HG03571 (cell line): ENCODE data around the gene ENOPH1.

Source experiments
- ATAC-seq: cut with Tn5 transposase; IDR thresholded peaks from one replicate; pipeline ENCODE4 v1.9.1; 2021; ENCODE audit not compliant: unreplicated experiment

Gene ENOPH1

DNA sequence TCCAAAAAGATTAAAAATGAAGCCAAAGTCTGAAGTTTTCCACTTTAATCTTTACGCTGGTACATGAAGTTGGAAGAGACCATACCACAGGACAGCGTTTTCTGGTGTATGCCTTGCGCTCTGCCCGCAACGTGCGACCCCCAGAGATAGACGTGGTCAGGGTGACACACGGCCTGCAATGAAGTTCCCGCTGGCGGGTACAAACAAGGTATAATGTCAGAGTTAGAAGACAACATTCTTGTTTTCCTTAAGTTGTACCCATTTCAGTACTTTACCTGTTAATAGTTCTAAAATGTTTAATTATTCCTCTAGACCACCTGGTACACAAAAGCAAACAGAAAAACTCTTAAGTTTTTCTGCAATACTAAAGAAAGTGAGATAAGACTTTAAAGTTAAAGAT, 4.9 kb upstream of the ENOPH1 start:
- no peak for ATAC-seq

DNA sequence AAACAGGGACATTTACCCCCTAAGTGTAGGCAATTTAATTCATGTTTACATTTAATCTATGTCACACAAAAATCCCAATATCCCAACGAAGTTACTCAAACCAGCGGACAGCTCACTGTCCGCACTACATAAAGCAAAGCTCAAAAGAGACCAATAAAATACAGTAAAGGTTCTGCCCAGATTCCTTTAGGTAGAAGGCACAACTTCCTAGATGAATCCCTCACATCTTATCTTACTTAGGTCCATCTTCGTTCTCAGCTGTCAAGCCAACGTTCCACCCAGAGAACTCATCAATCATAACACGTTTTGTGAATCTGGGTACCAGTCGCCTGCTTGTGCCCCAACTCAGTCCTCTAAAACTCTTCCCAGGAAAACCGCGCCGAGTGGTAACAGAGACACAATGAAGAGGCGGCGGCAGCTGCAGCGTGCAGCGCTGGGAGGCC, 1.8 kb upstream of the ENOPH1 start:
- ATAC-seq, result no peak

DNA sequence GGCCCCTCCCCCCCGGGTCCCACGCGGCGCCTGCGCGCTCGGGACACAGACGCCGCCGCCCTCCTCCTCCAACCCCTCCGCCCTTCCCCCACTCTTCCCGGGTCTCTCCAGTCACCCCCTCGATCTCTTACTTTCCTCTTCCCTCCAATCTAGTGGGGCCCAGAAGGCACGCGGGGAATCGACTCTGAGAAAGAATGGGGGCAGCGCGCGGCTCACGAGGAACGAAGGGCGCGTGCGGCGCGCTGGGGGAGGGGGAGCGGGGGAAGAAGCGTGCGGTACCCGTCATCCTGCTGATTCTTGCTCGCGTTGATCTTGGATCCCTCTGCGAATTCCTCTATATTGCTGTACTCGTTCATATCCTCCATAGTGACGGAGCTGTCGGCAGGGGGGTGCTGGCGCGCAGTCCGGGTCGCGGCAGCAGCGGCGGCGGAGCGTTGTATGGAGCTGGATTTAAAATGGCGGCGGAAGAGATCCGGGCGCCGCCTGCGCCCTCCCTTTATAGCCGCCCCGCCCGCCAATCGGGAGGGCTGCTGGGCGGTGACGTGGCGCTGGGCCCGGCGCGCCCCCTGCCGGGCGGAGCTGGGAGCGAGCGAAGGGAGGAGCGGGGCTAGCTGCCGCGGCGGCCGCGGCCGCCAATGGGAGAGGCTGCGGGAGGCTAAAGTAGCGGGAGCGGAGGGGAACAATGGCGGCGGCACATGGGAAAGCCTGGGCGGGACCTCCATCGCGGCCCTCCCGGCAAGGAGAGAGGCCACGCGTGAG, 1.2 kb upstream of the ENOPH1 start:
- ATAC-seq, result peak; percentile 49

DNA sequence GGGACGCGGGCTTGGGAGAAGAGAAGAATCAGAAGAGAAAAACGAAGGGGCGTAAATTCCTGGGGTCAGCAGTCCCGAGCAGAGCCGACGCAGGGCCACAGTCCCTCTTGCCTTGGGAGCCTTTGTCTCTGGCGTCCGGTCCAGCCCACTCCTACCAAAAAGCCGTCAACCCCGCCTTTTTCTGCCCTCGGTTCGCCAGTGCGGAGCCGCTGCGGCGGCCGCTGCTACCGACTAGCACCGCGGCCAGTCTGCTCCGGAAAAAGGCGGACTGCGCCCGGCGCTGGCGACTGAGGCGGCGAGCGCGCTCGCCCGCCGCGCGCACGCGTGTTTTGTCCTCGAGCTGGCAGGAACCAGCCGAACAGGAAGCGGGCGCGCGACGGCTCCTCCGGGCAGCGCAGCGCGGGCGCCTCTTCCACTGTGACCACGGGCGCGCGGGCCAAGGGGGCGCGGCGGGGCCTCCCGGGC, 630 bp upstream of the ENOPH1 start:
- no peak for ATAC-seq

DNA sequence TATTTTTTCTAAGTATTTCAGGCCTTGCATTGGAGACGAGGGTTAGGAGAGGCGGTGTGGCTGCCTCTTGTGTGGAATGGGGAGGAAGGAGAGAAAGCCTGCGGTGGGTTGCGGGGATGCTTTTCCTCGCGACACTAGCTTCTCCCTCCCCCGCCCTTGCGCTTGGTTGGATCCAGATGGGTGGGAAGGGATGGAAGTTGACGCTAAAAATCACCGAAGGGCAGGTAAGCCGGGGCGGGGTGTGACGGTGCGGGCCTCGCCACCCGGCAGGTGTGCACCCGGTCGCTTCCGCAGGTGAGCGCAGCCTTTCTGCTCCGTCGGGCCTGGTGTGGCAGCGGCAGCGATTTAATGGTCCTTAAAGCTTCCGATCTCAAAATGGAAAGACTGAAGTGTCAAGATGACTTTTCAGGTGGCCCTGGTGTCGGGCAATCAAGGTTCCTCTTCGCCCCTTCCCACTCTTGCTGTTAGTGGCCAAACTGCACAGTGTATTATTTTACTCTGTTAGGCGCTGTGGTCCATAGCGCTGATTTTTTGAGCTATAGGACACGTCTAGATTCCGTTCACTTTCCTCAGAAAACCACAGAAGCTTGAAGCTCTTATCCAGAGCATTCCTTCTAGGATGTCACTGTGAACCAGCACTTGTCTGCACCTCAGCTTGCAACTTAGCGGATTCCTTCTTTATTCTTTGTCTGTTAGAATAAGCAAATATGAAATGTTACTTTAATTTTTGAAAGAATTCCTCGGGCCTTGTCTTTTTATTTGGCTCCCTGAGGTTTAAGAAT, 765 bp downstream of the ENOPH1 start:
- no peak for ATAC-seq

DNA sequence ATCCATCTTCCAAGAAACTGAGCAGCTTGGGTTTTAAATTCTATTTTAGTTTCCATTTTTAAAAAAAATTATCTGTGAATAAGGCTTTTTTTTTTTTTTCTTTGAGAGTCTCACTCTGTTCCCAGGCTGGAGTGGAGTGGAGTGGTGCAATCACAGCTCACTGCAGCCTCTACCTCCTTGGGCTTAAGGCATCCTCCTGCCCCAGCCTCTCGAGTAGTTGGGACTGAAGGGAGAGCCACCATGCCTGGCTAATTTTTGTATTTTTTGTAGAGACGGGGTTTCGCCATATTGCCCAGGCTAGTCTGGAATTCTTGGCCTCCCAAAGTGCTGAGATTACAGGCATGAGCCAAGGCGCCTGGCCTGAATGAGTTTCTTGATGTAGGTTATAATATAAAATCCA, 1.4 kb downstream of the ENOPH1 start:
- no peak for ATAC-seq

DNA sequence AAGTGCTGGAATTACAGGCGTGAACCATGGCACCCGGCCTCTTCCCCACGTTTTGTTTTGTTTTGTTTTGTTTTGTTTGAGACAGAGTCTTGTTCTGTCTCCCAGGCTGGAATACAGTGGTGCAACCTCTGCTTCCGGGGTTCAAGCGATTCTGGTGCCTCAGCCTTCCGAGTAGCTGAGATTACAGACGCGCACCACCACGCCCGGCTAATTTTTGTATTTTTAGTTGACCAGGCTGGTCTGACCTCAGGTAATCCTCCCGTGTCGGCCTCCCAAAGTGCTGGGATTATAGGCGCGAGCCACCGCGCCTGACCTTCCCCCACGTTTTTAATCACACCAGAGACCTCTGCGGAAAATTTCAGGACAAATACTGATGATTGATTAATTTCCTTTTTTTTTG, 2.2 kb downstream of the ENOPH1 start:
- ATAC-seq, result no peak

DNA sequence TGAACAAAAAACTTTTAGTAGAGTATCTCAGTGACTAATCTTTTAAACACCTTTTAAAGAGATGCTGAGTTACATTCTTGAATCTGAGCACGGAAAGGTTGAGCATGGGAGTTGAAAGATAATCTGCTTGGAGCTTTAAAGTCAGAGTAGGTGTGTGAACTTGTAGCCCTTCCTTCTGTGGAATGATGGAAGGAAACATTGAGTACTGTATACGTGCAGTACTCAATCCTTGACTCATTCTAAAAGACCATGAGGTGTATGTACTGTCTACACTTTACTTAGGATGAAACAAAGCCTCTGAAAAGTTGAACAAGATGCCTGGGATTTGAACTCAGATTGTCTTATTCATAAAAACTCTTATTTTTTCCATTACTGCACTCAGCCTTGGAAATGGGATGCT, 3.4 kb downstream of the ENOPH1 start:
- no peak for ATAC-seq

DNA sequence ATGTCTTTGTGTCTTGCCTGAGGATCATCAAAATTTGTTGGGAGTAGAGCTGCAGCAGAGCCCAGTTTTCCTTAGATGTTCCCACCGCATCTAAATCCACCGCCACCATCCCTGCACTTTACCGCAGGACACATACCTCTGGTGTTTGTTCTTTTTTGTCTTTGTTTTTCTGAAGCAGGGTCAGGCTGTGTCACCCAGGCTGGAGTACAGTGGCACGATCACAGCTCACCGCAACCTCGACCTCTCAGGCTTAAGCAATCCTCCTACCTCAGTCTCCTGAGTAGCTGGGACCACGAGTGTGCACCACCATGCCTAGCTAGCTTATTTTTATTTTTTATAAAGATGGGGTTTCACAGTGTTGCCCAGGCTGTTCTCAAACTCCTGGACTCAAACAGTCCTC, 4.6 kb downstream of the ENOPH1 start:
- ATAC-seq, result no peak

DNA sequence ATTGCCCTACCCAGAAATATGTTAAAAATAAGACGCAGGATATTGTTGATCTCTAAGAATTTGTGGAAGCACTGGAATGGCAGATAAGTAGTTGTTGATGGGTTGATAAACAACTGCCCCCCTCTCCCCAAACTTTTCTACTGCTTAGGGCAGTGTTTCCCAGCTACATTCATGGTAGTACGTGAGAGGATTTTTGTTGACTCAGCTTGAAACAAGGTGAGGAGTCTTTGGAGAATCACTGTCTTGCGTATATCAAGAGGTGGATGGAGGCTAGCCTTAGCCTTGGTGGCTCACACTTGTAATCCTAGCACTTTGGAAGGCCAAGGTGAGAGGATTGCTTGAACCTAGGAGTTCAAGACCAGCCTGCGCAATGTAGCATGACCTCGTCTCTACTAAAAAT, 5.7 kb downstream of the ENOPH1 start:
- no peak for ATAC-seq

DNA sequence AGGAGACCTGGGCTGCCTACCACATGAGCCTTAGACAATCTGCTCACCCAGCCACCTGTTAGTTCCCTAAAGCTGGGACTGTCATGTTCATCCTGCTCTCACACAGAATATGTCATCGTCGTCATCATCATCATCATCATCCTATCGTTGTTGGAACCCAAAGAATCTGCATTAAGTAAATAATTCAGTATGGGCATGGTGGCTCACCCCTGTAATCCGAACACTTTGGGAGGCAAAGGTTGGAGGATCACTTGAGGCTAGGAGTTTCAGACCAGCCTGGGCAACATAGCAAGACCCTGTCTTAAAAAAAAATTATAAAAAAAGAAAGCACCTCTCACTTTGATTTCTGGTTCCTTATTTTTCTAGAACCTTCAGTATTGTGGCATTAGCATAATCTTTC, 6.4 kb downstream of the ENOPH1 start:
- no peak for ATAC-seq

DNA sequence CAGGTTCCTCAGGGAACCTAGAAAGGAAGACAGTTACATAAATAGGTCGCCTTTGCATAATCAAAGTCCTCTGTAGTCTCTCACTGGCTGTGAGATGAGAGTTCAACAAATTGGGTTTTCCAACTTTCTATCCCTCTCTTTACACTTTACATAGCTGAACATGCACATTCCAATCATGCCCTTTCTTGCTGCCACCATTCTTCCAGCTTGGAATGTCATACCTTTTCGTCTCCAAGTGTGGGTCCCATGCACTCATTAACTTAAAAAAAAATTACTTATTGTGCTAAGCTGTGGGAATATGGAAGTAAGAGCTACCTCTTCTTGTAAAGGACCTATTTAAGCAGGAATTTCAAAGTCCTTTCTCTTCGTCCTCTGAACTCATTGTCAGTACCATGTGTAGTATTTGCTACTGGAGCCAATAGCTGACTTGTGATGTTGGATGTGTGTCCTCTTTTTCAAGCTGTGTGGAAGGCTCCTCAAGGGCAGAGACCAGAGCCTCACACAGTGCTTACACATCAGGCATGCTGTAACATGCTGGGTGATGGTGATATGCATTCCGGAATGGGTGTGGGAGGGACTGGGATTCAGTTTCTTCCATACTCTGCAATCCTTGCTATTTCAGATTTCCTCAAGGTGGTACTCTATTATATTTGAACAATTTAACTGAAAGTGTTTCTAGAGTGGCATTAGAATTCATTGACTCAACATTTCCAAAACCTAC, 7.1 kb downstream of the ENOPH1 start:
- no peak for ATAC-seq

DNA sequence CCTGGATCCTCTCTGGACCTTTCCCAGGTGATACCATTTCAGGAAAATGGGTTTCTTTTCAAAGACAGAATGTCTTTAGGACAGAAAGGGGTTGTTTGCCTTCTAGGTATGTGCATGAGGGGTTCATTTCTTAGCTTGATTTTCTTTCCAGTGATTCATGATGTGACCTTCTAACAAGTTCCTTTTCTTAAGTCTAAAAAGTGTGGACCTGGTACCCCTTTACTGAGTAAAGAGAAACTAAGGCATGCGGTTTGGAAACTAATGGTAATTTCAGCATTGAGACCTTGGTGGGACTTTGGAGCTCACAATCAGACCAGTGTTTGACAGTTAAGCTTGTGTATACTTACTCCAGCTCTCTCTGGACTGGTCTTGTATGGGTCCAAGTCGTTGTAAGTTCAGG, 8.7 kb downstream of the ENOPH1 start:
- no peak for ATAC-seq

DNA sequence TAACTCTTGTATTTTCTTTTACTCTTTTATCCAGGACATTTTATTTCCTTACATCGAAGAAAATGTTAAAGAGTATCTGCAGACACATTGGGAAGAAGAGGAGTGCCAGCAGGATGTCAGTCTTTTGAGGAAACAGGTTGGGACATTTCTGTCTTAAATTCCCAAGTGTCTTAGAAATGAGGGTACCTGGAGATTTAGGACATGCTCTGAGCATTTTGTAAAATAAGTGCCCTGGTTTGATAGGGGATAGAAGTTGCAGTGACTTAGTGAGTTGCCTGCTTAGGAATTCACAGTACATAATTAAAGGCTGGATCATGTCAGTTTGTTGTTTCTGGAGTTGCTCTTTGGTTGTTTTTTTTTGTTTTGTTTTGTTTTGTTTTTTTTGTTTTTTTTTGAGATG, 17.5 kb downstream of the ENOPH1 start:
- no peak for ATAC-seq

DNA sequence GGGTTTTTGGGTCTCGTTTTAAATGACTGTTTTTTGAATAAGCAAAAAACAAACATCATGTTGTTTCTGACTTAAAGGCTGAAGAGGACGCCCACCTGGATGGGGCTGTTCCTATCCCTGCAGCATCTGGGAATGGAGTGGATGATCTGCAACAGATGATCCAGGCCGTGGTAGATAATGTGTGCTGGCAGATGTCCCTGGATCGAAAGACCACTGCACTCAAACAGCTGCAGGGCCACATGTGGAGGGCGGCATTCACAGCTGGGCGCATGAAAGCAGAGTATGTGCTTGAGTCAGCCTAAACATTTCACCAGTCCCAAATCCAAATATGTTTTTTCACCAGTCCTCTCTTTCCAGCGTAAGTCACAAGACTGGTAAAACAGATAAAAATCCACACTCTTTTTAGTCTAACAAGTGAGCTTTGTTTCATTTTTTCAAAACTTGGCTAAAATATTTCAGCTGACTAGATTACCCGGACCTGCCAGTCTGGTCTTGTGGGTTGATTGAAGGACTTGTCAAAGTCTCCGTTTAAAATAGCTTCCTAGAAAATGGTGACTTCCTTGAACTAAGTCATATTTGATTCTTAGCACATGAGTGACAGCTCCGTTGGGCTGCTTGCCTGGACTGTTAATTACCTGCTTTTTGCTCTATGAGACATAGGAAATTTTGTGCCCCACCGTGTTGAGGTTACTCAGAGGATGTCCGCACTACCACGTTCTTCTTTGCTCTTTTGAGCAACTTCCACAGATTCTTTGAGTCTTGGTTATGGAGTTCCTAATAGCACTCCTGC, 20.8 kb downstream of the ENOPH1 start:
- ATAC-seq, result no peak

DNA sequence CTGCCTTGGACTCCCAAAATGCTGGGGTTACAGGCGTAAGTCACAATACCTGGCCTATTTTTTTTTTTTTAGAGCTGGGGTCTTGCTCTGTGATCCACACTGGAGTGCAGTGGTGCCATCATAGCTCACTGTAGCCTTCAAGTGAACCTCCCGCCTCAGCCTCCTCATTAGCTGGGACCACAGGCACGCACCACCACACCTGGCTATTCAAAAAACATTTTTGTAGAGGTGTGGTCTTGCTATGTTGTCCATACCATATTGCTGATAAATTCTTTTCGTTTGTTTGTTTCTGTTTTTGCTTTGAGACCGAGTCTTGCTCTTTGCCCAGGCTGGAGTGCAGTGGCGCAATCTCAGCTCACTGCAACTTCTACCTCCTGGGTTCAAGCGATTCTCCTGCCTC, 21.6 kb downstream of the ENOPH1 start:
- ATAC-seq, result no peak

DNA sequence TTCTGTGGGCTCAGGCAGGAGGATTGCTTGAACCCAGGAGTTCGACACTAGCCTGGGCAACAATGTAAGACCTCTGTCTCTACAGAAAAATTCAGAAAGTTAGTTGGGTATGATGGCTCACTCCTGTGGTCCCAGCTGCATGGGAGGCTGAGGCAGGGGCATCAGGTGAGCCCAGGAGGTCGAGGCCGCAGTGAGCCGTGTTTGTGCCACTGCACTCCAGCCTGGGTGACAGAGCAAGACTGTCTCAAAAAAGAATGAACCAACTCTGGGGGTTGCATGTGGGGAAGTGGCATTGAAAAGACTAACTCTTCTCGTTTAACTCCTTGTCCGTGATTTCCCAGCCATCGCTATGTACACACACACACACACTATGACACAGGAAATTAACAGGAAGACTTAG, 26.9 kb downstream of the ENOPH1 start:
- ATAC-seq, result no peak

DNA sequence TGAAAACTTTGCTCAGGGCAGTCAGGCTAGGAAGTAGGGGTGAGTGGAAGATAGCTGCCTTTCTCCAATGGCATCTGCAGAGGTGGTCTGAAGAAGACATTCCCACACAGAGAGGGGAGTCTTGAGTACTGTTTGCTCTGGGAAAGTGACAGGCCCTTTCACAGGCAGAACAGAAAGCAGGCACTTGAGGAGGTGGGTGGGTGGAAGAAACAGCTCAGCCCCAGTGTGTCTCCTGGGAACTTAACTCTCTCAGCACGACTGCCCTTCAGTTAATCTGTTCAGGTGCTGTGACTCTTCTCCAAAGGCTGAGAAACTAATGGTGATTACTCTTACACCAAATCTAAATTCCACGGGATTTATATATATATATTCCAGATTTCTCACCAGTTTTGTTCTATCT, 28.3 kb downstream of the ENOPH1 start:
- no peak for ATAC-seq

DNA sequence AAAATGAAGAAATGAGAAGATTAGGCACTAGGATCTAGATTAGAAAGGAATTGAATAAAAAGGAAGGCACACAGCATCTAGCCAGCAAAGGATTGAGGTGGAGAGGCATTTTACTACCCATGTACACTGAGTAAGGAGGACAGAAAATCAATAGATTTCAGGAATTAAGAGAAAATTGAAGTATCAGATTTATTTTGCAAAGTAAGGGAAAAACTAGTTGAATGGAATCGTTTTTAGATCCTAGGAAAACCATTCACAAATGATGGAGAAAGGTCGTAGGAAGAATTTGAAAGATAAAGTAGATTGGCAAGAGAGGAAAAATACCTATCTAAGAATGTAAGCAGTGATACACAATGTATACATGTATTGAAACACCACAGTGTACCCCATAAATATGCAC, 31.3 kb downstream of the ENOPH1 start:
- no peak for ATAC-seq

DNA sequence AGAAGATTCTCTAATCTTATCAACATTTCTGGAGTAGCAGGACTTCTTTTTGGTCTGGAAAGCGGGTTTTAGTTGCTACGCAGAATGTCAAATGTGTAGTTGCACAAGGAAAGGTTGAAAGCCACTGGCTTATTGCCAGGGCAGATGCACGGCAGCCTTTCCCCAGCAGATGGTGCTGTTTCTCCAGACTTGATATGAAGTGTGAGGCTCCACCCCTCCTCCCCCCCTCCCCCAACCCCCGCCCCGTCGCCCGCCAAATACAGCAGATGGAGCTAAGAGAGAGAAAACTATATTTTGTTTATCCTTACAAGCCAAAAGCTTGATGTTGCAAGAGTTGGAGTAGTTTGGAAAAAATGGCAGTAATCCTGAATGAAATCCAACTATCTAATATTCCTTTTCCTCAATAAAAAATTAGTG, 32.0 kb downstream of the ENOPH1 start:
- peak; percentile 70 for ATAC-seq

DNA sequence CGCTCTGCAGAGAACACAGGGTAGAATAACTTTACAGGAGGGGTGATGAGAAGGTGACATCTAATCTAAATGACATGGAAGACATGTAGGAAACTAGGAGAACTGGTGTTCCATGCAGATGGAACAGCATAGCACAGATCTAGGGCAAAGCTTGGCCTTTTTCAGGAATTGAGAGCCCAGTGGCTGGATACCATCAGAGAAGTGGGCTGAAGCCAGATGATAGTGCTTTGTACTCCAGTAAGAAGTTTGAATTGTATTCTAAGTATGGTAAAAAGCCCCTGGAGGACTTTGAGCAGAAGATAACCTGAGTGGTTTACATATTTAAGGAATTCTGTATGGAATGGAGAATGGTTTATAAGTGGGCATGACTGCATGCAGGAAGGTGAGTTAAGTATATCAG, 32.8 kb downstream of the ENOPH1 start:
- ATAC-seq, result no peak
